ENCODE measurements around the gene CELF5.

GRCh38 chr19:3328743-3329142 is 104.3 kb downstream of the CELF5 start:
- TF ChIP-seq CTCF (IDR thresholded peaks at IDR 0.05 in 4 of 5, conservative IDR thresholded peaks at IDR 0.05 in 1 of 5) (no peak), POLR2A (IDR thresholded peaks at IDR 0.05) (no peak)

All from gastrocnemius medialis (tissue), 4 donors.